ENCODE data around the gene LTO1.

- TF ChIP-seq HNRNPL (IDR thresholded peaks at IDR 0.05; ENCODE audit: low read depth, low read length): no peak
- no peak for TF ChIP-seq MXI1 (IDR thresholded peaks at IDR 0.05; ENCODE audit: borderline replicate concordance, low read depth, low read length)
- TF ChIP-seq ZNF737 (CRISPR knock-in tag; IDR thresholded peaks at IDR 0.05; ENCODE audit: borderline replicate concordance): no peak
- TF ChIP-seq RBM39 (IDR thresholded peaks at IDR 0.05; ENCODE audit: low read depth, low read length, poor library complexity, severe bottlenecking): no peak
- TF ChIP-seq KAT7 (CRISPR knock-in tag; IDR thresholded peaks at IDR 0.05; ENCODE audit: borderline replicate concordance): no peak
- no peak for TF ChIP-seq NCOA1 (CRISPR knock-in tag; IDR thresholded peaks at IDR 0.05)
Observed at GRCh38 chr11:69674267-69674885, 777 bp downstream of the LTO1 start.

All from HepG2 (cell line).